Measurements from ENCODE around the gene OTULIN.

Gene OTULIN

GRCh38 chr5:14668181-14668591, 3.7 kb downstream of the OTULIN start:
- H3K27ac ChIP-seq (ENCODE audit: low read depth, low read length), result no peak overlapping the region
- no peak overlapping the region for H3K9ac ChIP-seq (ENCODE audit: low read length)
- peaks cover 8% of the 10 kb centered on the region; the same call in 1 of the 2 replicates for H3K27me3 ChIP-seq (ENCODE audit: control insufficient read depth, insufficient read depth, low read length)
- H3K4me3 ChIP-seq (ENCODE audit: low read depth, low read length), result no peak overlapping the region
- H3K9me3 ChIP-seq (ENCODE audit: control insufficient read depth, insufficient read depth, low read depth, low read length), result no peaks in the 10 kb centered on the region
- H3K4me1 ChIP-seq (ENCODE audit: control insufficient read depth, insufficient read depth, low read length), result peaks cover 19% of the 10 kb centered on the region
- no peaks in the 10 kb centered on the region for H3K36me3 ChIP-seq (ENCODE audit: control insufficient read depth, insufficient read depth, low read length)

GRCh38 chr5:14669415-14669814, 4.9 kb downstream of the OTULIN start:
- Histone ChIP-seq H3K4me3 (ENCODE audit: low read depth, low read length) (no peak overlapping the region), H3K4me1 (ENCODE audit: control insufficient read depth, insufficient read depth, low read length) (peaks cover 28% of the 10 kb centered on the region), H3K9ac (ENCODE audit: low read length) (no peak overlapping the region), H3K36me3 (ENCODE audit: control insufficient read depth, insufficient read depth, low read length) (no peaks in the 10 kb centered on the region), H3K27me3 (ENCODE audit: control insufficient read depth, insufficient read depth, low read length) (peaks cover 2% of the 10 kb centered on the region; the same call in 1 of the 2 replicates), H3K27ac (ENCODE audit: low read depth, low read length) (no peak overlapping the region), H3K9me3 (ENCODE audit: control insufficient read depth, insufficient read depth, low read depth, low read length) (no peaks in the 10 kb centered on the region)

DNA sequence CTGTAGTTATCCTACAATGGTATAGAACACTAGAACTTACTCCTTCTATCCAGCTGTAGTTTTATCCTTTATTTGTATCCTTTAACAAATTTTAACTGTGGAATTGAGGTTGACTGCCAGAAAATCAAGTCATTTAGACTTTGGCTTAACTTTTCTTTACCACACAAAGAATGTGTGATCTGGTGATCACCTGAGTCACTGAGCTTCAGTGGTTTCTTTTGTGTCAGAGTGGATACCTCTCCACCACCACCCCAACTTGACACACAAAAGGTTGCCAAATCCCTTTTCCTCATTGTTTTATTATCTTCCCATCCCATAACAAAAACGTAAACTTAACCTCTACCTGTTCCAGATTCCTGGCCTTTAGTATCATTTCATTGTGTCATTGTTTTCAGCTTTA, 5.5 kb downstream of the OTULIN start:
- no peak overlapping the region for H3K27ac ChIP-seq (ENCODE audit: low read depth, low read length)
- H3K9ac ChIP-seq (ENCODE audit: low read length), result no peak overlapping the region
- peaks cover 28% of the 10 kb centered on the region for H3K4me1 ChIP-seq (ENCODE audit: control insufficient read depth, insufficient read depth, low read length)
- no peak overlapping the region for H3K4me3 ChIP-seq (ENCODE audit: low read depth, low read length)
- H3K36me3 ChIP-seq (ENCODE audit: control insufficient read depth, insufficient read depth, low read length), result no peaks in the 10 kb centered on the region
- peaks cover 2% of the 10 kb centered on the region; the same call in 1 of the 2 replicates for H3K27me3 ChIP-seq (ENCODE audit: control insufficient read depth, insufficient read depth, low read length)
- no peaks in the 10 kb centered on the region for H3K9me3 ChIP-seq (ENCODE audit: control insufficient read depth, insufficient read depth, low read depth, low read length)

GRCh38 chr5:14671414-14671813, 6.9 kb downstream of the OTULIN start:
- no peak overlapping the region for H3K9ac ChIP-seq (ENCODE audit: low read length)
- no peak overlapping the region for H3K4me3 ChIP-seq (ENCODE audit: low read depth, low read length)
- no peak overlapping the region for H3K27ac ChIP-seq (ENCODE audit: low read depth, low read length)
- peaks cover 29% of the 10 kb centered on the region for H3K4me1 ChIP-seq (ENCODE audit: control insufficient read depth, insufficient read depth, low read length)
- no peaks in the 10 kb centered on the region for H3K36me3 ChIP-seq (ENCODE audit: control insufficient read depth, insufficient read depth, low read length)
- no peaks in the 10 kb centered on the region for H3K9me3 ChIP-seq (ENCODE audit: control insufficient read depth, insufficient read depth, low read depth, low read length)
- no peaks in the 10 kb centered on the region for H3K27me3 ChIP-seq (ENCODE audit: control insufficient read depth, insufficient read depth, low read length)

GRCh38 chr5:14672082-14672481, 7.6 kb downstream of the OTULIN start:
- peaks cover 29% of the 10 kb centered on the region for H3K4me1 ChIP-seq (ENCODE audit: control insufficient read depth, insufficient read depth, low read length)
- H3K27me3 ChIP-seq (ENCODE audit: control insufficient read depth, insufficient read depth, low read length), result no peaks in the 10 kb centered on the region
- no peak overlapping the region for H3K27ac ChIP-seq (ENCODE audit: low read depth, low read length)
- H3K9me3 ChIP-seq (ENCODE audit: control insufficient read depth, insufficient read depth, low read depth, low read length), result no peaks in the 10 kb centered on the region
- no peak overlapping the region for H3K9ac ChIP-seq (ENCODE audit: low read length)
- H3K4me3 ChIP-seq (ENCODE audit: low read depth, low read length), result no peak overlapping the region
- no peaks in the 10 kb centered on the region for H3K36me3 ChIP-seq (ENCODE audit: control insufficient read depth, insufficient read depth, low read length)

GRCh38 chr5:14672484-14673394, 8.2 kb downstream of the OTULIN start:
- H3K4me1 ChIP-seq (ENCODE audit: control insufficient read depth, insufficient read depth, low read length), result peaks cover 29% of the 10 kb centered on the region
- no peaks in the 10 kb centered on the region for H3K36me3 ChIP-seq (ENCODE audit: control insufficient read depth, insufficient read depth, low read length)
- no peak overlapping the region for H3K27ac ChIP-seq (ENCODE audit: low read depth, low read length)
- H3K9me3 ChIP-seq (ENCODE audit: control insufficient read depth, insufficient read depth, low read depth, low read length), result no peaks in the 10 kb centered on the region
- no peak overlapping the region for H3K4me3 ChIP-seq (ENCODE audit: low read depth, low read length)
- no peak overlapping the region for H3K9ac ChIP-seq (ENCODE audit: low read length)
- H3K27me3 ChIP-seq (ENCODE audit: control insufficient read depth, insufficient read depth, low read length), result no peaks in the 10 kb centered on the region

DNA sequence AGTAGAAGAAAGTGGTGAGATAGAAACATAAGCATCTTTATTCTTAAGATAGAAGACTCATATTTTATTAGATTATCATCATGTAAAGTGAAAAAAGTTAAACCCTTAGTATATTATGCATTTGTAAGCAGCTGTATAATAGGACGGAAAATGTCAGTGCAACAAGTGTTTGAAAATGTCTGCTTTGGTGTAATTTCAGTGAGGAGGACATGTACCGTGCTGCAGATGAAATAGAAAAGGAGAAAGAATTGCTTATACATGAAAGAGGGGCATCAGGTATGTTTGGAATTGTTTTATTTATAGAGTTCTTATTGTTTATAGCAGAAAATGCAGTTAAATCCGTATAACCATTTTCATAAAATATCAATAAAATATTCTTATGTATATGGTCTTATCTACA, 8.9 kb downstream of the OTULIN start:
- Histone ChIP-seq H3K27me3 (ENCODE audit: control insufficient read depth, insufficient read depth, low read length) (no peaks in the 10 kb centered on the region), H3K36me3 (ENCODE audit: control insufficient read depth, insufficient read depth, low read length) (peaks cover 4% of the 10 kb centered on the region; the same call in 1 of the 2 replicates), H3K9ac (ENCODE audit: low read length) (no peak overlapping the region), H3K4me1 (ENCODE audit: control insufficient read depth, insufficient read depth, low read length) (peaks cover 29% of the 10 kb centered on the region), H3K27ac (ENCODE audit: low read depth, low read length) (no peak overlapping the region), H3K4me3 (ENCODE audit: low read depth, low read length) (no peak overlapping the region), H3K9me3 (ENCODE audit: control insufficient read depth, insufficient read depth, low read depth, low read length) (no peaks in the 10 kb centered on the region)

DNA sequence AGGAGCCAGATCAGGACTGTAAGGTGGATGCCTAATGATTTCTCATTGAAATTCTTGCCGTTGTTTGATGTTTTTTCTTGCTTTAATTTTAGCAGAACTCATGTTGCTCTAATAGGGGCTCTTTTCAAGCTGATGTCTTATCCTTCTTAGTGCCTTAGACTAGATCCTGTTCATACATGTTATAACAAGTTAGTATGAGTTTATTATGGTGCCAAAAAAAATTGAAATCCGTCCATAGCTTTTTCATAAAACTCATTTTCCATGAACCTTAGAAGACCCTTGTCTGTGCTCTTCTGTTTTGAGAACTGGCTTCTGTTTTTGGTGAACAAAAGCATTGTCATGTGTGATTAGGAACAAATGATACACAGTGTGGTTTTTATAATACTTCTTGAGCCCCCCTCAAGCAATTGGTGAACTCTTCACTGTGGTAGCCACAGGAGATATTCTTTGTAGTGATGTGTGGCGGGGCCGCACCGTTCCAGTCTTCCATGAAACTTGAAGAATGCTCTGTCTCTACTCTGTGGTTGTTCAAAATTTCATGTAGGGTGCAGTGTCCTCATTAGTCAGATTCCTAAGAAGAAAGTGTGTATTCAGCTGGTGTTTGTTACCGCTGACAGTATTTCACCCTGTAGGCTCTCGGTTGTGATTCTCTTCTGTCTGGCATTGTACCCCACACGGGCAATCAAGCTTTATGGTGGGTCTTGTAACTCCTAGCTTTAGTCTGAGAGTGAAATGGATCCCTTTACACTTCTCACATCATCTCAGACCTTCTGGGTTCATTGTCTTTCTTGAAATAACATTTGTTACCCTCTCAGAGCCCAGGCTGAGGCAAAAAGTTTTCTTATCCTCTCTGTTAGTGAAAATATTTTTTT, 10.7 kb downstream of the OTULIN start:
- no peak overlapping the region for H3K9ac ChIP-seq (ENCODE audit: low read length)
- no peak overlapping the region for H3K27ac ChIP-seq (ENCODE audit: low read depth, low read length)
- H3K4me1 ChIP-seq (ENCODE audit: control insufficient read depth, insufficient read depth, low read length), result peaks cover 29% of the 10 kb centered on the region
- no peaks in the 10 kb centered on the region for H3K27me3 ChIP-seq (ENCODE audit: control insufficient read depth, insufficient read depth, low read length)
- peaks cover 15% of the 10 kb centered on the region for H3K36me3 ChIP-seq (ENCODE audit: control insufficient read depth, insufficient read depth, low read length)
- no peak overlapping the region for H3K4me3 ChIP-seq (ENCODE audit: low read depth, low read length)
- no peaks in the 10 kb centered on the region for H3K9me3 ChIP-seq (ENCODE audit: control insufficient read depth, insufficient read depth, low read depth, low read length)

DNA sequence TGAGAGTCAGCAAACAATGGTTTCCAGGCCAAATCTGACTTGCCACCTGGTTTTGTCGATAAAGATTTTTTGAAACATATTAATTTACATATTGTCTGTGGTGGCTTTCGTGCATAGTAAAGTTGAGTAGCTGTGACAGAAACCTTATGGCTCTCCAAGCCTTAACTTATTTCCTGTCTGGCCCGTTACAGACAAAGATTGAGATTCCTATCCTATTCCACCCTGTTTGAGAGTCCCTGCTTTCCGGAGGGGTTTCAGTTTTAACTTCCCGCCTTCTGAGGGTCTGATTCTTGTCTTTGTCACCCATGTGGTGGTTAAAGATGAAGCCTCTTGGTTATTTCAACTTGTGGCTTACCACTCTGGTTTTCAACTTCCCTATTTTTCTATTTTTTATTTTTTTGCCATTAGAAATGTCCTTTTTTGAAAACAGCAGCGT, 11.4 kb downstream of the OTULIN start:
- Histone ChIP-seq H3K4me1 (ENCODE audit: control insufficient read depth, insufficient read depth, low read length) (peaks cover 27% of the 10 kb centered on the region), H3K36me3 (ENCODE audit: control insufficient read depth, insufficient read depth, low read length) (peaks cover 19% of the 10 kb centered on the region), H3K4me3 (ENCODE audit: low read depth, low read length) (no peak overlapping the region), H3K9ac (ENCODE audit: low read length) (no peak overlapping the region), H3K27ac (ENCODE audit: low read depth, low read length) (no peak overlapping the region), H3K9me3 (ENCODE audit: control insufficient read depth, insufficient read depth, low read depth, low read length) (no peaks in the 10 kb centered on the region), H3K27me3 (ENCODE audit: control insufficient read depth, insufficient read depth, low read length) (no peaks in the 10 kb centered on the region)

- Histone ChIP-seq H3K9ac (ENCODE audit: low read length) (no peak overlapping the region), H3K27me3 (ENCODE audit: control insufficient read depth, insufficient read depth, low read length) (no peaks in the 10 kb centered on the region), H3K36me3 (ENCODE audit: control insufficient read depth, insufficient read depth, low read length) (peaks cover 21% of the 10 kb centered on the region), H3K4me1 (ENCODE audit: control insufficient read depth, insufficient read depth, low read length) (peaks cover 24% of the 10 kb centered on the region), H3K9me3 (ENCODE audit: control insufficient read depth, insufficient read depth, low read depth, low read length) (no peaks in the 10 kb centered on the region), H3K4me3 (ENCODE audit: low read depth, low read length) (no peak overlapping the region), H3K27ac (ENCODE audit: low read depth, low read length) (no peak overlapping the region)
Measured at GRCh38 chr5:14676320-14676719, 11.8 kb downstream of the OTULIN start.

All from HUES6 (cell line).